GM10266 (cell line): ENCODE measurements around the gene HPCAL1.

Source experiments
- DNase-seq: peaks from one replicate; pipeline ENCODE4 v3.0.0; 2012; ENCODE audit errors: extremely low spot score
- CTCF ChIP-seq: IDR thresholded peaks from 2 replicates; pipeline ENCODE4 v1.5.1; 2012; ENCODE audit warnings: mild to moderate bottlenecking, low read depth; ENCODE audit not compliant: control insufficient read depth, insufficient read depth; ENCODE audit errors: missing control alignments

The HPCAL1 gene

GRCh38 chr2:10377747-10378085 lies 75.0 kb downstream of the HPCAL1 start:
- TF ChIP-seq CTCF, result no peak
- DNase-seq, result no peak

GRCh38 chr2:10378189-10378588 lies 75.5 kb downstream of the HPCAL1 start:
- DNase-seq, result peak; percentile 73
- no peak for TF ChIP-seq CTCF

- DNase-seq, result no peak
- no peak for TF ChIP-seq CTCF
These were observed 77.6 kb downstream of the HPCAL1 start for GRCh38 chr2:10380048-10380926.

- no peak for DNase-seq
- TF ChIP-seq CTCF, result no peak
These were observed 79.3 kb downstream of the HPCAL1 start for GRCh38 chr2:10381997-10382353.

- no peak for TF ChIP-seq CTCF
- no peak for DNase-seq
These were observed 79.8 kb downstream of the HPCAL1 start for GRCh38 chr2:10382354-10383061.

GRCh38 chr2:10383960-10384734 lies 81.4 kb downstream of the HPCAL1 start:
- no peak for DNase-seq
- no peak for TF ChIP-seq CTCF
